ENCODE data around the gene CNGA3.
"Not testable (repeated sequence)": the region's sequence is repeated elsewhere in the genome, so short reads cannot be mapped to it uniquely, and the experiment has no call there.

Gene CNGA3

GRCh38 chr2:98346311-98347236 is at the start of gene CNGA3:
Gene CNGA3, plus strand, starts transcription at chr2:98346456. Its CDS starts 23,520 bp downstream, at chr2:98369976.
- no peak for DNase-seq (ENCODE audit: low spot score)

- no peak for DNase-seq (ENCODE audit: low spot score)
Observed at GRCh38 chr2:98297817-98298682, 48.2 kb upstream of the CNGA3 start.

GRCh38 chr2:98298683-98299164 is 47.5 kb upstream of the CNGA3 start:
- no peak for DNase-seq (ENCODE audit: low spot score)

- no peak for DNase-seq (ENCODE audit: low spot score)
Observed at GRCh38 chr2:98299211-98299905, 46.9 kb upstream of the CNGA3 start.

- no peak for DNase-seq (ENCODE audit: low spot score)
Observed at GRCh38 chr2:98300141-98300874, 45.9 kb upstream of the CNGA3 start.

GRCh38 chr2:98301469-98301868 is 44.8 kb upstream of the CNGA3 start:
- DNase-seq (ENCODE audit: low spot score), result no peak

- DNase-seq (ENCODE audit: low spot score), result not testable (repeated sequence)
Observed at GRCh38 chr2:98307131-98307696, 39.0 kb upstream of the CNGA3 start.

- DNase-seq (ENCODE audit: low spot score), result no peak
Observed at GRCh38 chr2:98308068-98308467, 38.2 kb upstream of the CNGA3 start.

GRCh38 chr2:98308532-98308931 is 37.7 kb upstream of the CNGA3 start:
- DNase-seq (ENCODE audit: low spot score), result no peak

- DNase-seq (ENCODE audit: low spot score), result no peak
Observed at GRCh38 chr2:98309580-98309979, 36.7 kb upstream of the CNGA3 start.

GRCh38 chr2:98310010-98310409 is 36.2 kb upstream of the CNGA3 start:
- no peak for DNase-seq (ENCODE audit: low spot score)

- no peak for DNase-seq (ENCODE audit: low spot score)
Observed at GRCh38 chr2:98311090-98311489, 35.2 kb upstream of the CNGA3 start.

GRCh38 chr2:98311771-98312545 is 34.3 kb upstream of the CNGA3 start:
- no peak for DNase-seq (ENCODE audit: low spot score)

- no peak for DNase-seq (ENCODE audit: low spot score)
Observed at GRCh38 chr2:98313492-98314250, 32.6 kb upstream of the CNGA3 start.

GRCh38 chr2:98314251-98314650 is 32.0 kb upstream of the CNGA3 start:
- DNase-seq (ENCODE audit: low spot score), result no peak

- no peak for DNase-seq (ENCODE audit: low spot score)
Observed at GRCh38 chr2:98315957-98316356, 30.3 kb upstream of the CNGA3 start.

GRCh38 chr2:98317214-98317613 is 29.0 kb upstream of the CNGA3 start:
- DNase-seq (ENCODE audit: low spot score), result no peak

- DNase-seq (ENCODE audit: low spot score), result not testable (repeated sequence)
Observed at GRCh38 chr2:98320171-98320570, 26.1 kb upstream of the CNGA3 start.

- DNase-seq (ENCODE audit: low spot score), result no peak
Observed at GRCh38 chr2:98324181-98324580, 22.1 kb upstream of the CNGA3 start.

Data from HuH-7 (cell line).